Rectal smooth muscle tissue (tissue), 1 donor: ENCODE measurements around the gene DVL2.

Source experiments
- H3K27ac ChIP-seq: one replicate; pipeline ENCODE4 v1.7.0; 2013; ENCODE audit warnings: low read depth, low read length, inconsistent platforms
- H3K27me3 ChIP-seq: one replicate; pipeline ENCODE4 v1.7.0; 2013; ENCODE audit warnings: low read length; ENCODE audit not compliant: control insufficient read depth, insufficient read depth
- H3K36me3 ChIP-seq: one replicate; pipeline ENCODE4 v1.7.0; 2013; ENCODE audit warnings: low read length; ENCODE audit not compliant: control insufficient read depth, insufficient read depth
- H3K4me1 ChIP-seq: one replicate; pipeline ENCODE4 v1.7.0; 2013; ENCODE audit warnings: low read length; ENCODE audit not compliant: control insufficient read depth, insufficient read depth
- H3K4me3 ChIP-seq: one replicate; pipeline ENCODE4 v1.7.0; 2013; ENCODE audit warnings: low read length
- H3K9ac ChIP-seq: one replicate; pipeline ENCODE4 v1.7.0; 2013; ENCODE audit warnings: low read length

The DVL2 gene

GRCh38 chr17:7219229-7219811 is 15.0 kb downstream of the DVL2 start:
- H3K9ac ChIP-seq: peak overlapping the region; percentile 57
- H3K4me1 ChIP-seq: peaks cover 23% of the 10 kb centered on the region
- peak overlapping the region; percentile 93 for H3K27ac ChIP-seq
- H3K4me3 ChIP-seq: peak overlapping the region; percentile 93
- H3K36me3 ChIP-seq: peaks cover 24% of the 10 kb centered on the region
- H3K27me3 ChIP-seq: no peaks in the 10 kb centered on the region

GRCh38 chr17:7218758-7219157 is 15.6 kb downstream of the DVL2 start:
- Histone ChIP-seq H3K9ac (no peak overlapping the region), H3K27me3 (peaks cover 3% of the 10 kb centered on the region), H3K4me1 (peaks cover 28% of the 10 kb centered on the region), H3K36me3 (peaks cover 19% of the 10 kb centered on the region), H3K27ac (peak overlapping the region; percentile 93), H3K4me3 (no peak overlapping the region)

- Histone ChIP-seq H3K4me3 (peak overlapping the region; percentile 56), H3K9ac (no peak overlapping the region), H3K27ac (peak overlapping the region; percentile 77), H3K27me3 (peaks cover 3% of the 10 kb centered on the region), H3K36me3 (peaks cover 13% of the 10 kb centered on the region), H3K4me1 (peaks cover 30% of the 10 kb centered on the region)
Measured at GRCh38 chr17:7218166-7218565, 16.2 kb downstream of the DVL2 start.

DNA sequence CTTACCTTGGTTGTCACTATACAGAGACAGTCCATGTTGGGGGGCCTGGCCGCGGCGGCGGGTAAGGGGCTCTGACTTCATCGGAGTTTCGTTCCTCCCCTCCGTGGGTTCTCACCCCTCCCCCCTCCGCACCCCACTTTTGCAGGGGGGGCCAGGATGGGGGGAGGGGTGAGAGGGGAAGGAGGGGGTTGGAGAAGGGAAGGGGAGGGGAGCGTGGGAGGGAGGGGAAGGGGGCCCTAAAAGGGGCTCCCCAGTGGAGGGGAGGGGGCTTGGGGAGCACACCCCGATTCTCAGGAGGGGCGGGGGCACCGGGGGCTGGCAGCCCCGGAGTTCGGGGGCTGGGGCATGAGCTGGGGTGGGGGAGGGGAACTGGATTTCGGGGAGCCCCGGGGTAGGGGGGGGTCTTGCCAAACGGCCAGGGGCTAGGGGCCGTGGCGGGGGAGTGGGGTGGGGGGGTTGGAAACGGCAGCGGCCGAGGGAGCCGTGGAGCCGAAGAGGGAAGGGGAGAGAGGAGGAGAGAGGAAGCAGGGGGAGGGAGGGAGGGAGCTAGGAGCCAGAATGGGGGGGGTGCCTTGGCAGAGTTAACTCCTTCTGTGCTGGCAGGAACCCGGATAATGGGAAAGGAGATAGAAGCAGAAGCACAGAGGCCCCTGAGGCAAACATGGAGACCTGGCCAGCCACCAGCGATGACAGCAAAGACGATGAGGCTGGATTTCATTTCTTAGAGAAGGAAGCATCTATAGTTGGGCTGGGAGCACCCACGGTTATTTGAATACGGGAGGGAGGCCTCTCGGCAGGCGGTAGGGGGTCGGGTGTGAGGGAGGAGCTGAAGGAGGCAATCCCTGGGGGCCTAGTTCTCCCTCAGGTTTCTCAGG is 17.0 kb downstream of the DVL2 start:
- Histone ChIP-seq H3K36me3 (peaks cover 5% of the 10 kb centered on the region), H3K9ac (no peak overlapping the region), H3K27me3 (peaks cover 3% of the 10 kb centered on the region), H3K27ac (peak overlapping the region; percentile 77), H3K4me1 (peaks cover 30% of the 10 kb centered on the region), H3K4me3 (peak overlapping the region; percentile 56)

DNA sequence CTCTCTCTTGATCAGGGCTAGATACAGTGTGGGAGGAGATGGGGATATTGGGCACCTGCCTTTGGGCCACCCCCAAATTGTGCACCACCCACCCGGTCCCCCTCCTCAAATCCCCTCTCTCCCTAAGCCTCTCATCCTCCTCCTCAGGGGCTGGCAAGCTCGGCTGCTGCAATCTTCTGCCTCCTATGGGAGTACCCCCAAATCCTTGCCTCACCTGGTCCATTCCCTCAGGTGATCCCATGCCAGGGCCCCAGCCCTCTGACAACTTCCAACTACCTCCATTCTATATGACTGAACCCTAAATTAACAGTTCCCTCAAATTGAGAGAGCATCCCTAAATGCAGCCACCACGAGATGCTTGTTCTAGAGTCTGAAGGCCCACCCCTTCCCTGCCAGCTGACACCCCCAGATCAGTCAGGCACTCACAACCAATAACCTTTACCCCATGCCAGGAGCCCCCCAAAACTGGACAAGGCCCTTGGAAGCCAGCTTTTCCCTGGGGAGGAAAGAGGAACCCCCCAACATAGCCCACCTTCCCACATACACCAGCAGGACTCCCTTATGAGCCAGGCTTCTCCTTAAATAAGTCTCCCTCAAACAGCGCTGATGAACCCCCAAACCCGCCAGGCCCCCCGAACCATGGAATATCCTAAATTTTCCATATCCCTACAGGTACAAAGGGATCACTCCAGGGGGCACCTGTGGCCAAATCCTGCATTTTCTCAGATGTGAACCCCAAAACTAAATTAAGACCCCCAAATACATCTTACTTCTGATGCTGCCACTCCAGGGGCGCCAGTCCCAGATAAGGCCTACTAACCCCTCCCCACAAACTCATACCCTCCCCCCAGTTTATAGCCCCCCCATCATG is 17.8 kb downstream of the DVL2 start:
- peak overlapping the region; percentile 32 for H3K4me3 ChIP-seq
- peaks cover 3% of the 10 kb centered on the region for H3K27me3 ChIP-seq
- H3K36me3 ChIP-seq: no peaks in the 10 kb centered on the region
- peaks cover 35% of the 10 kb centered on the region for H3K4me1 ChIP-seq
- no peak overlapping the region for H3K9ac ChIP-seq
- peak overlapping the region; percentile 29 for H3K27ac ChIP-seq

DNA sequence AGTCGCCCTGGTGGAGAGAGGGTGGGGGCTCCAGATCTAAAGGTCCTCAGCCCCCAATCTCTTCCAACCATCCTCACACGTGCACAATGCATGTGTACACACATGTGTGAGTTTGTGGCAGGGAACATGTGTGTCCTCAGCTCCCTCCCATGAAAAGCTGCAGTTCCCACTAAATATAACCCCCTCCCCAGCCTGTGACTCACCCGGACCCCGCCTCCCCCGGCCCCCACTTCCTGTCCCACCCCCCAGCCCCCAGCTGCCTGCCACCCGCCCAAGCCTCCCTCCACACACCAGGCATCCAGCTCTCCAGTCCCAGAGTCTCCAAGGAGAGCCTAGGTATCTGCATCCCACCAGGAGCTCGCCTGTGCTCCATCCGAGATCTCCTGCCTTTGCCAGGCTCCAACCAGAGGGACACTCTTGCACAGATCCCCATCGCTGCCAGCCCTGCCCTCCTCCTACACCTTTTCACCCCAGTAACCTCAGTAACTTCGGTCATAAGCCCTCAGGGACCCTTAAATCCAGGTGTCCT is 18.6 kb downstream of the DVL2 start:
- peaks cover 30% of the 10 kb centered on the region for H3K4me1 ChIP-seq
- H3K4me3 ChIP-seq: peak overlapping the region; percentile 40
- H3K27me3 ChIP-seq: peaks cover 3% of the 10 kb centered on the region
- H3K27ac ChIP-seq: peak overlapping the region; percentile 87
- H3K9ac ChIP-seq: no peak overlapping the region
- H3K36me3 ChIP-seq: no peaks in the 10 kb centered on the region

GRCh38 chr17:7215136-7215638 is 19.1 kb downstream of the DVL2 start:
- Histone ChIP-seq H3K27ac (peak overlapping the region; percentile 87), H3K4me3 (peak overlapping the region; percentile 67), H3K36me3 (no peaks in the 10 kb centered on the region), H3K9ac (no peak overlapping the region), H3K4me1 (peaks cover 25% of the 10 kb centered on the region), H3K27me3 (peaks cover 3% of the 10 kb centered on the region)

DNA sequence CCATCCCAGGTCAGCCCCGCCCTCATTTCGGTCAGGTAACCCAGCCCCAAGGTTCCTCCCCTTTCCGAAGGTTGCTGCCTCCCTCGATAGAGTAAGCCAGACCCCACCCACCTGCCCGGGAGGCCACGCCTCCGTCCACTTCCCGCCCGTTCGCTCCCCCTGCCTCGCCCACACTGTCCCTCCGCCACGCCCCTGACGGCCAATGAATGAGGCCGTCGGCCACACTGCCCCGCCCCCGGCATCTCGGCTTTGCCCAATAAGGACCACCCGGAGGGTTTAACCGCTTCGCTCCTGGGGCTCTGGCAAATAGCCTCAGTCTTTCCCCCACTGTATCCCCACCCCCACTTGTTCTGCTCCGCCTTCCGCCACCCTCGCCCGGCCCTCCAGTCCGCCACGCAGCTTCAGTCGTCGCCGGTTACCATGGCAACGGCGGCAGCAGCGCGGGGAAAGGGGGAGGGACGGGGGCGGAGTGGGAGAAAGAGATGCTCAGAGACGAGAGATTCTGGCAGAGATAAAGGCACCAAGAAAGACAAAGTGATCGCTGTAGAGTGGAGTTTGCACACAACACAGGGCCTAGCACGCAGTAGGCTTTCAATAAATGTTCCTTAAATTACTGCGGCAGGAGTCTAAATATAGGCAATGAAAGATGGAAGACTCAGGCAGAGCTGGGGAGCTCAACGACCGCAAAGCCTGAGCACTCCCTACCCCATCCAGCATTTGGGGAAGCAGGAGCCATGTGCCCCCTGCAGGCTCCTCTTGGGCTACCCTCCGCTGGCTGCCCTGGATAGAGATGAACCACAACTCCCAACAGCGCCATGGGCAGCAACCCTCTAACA is 19.8 kb downstream of the DVL2 start:
- no peaks in the 10 kb centered on the region for H3K36me3 ChIP-seq
- peak overlapping the region; percentile 67 for H3K4me3 ChIP-seq
- H3K27ac ChIP-seq: peak overlapping the region; percentile 87
- H3K9ac ChIP-seq: no peak overlapping the region
- peaks cover 24% of the 10 kb centered on the region for H3K4me1 ChIP-seq
- peaks cover 3% of the 10 kb centered on the region for H3K27me3 ChIP-seq

- Histone ChIP-seq H3K4me3 (peak overlapping the region; percentile 67), H3K9ac (no peak overlapping the region), H3K27ac (peak overlapping the region; percentile 87), H3K36me3 (no peaks in the 10 kb centered on the region), H3K4me1 (peaks cover 21% of the 10 kb centered on the region), H3K27me3 (peaks cover 3% of the 10 kb centered on the region)
Measured at GRCh38 chr17:7213895-7214299, 20.4 kb downstream of the DVL2 start.

DNA sequence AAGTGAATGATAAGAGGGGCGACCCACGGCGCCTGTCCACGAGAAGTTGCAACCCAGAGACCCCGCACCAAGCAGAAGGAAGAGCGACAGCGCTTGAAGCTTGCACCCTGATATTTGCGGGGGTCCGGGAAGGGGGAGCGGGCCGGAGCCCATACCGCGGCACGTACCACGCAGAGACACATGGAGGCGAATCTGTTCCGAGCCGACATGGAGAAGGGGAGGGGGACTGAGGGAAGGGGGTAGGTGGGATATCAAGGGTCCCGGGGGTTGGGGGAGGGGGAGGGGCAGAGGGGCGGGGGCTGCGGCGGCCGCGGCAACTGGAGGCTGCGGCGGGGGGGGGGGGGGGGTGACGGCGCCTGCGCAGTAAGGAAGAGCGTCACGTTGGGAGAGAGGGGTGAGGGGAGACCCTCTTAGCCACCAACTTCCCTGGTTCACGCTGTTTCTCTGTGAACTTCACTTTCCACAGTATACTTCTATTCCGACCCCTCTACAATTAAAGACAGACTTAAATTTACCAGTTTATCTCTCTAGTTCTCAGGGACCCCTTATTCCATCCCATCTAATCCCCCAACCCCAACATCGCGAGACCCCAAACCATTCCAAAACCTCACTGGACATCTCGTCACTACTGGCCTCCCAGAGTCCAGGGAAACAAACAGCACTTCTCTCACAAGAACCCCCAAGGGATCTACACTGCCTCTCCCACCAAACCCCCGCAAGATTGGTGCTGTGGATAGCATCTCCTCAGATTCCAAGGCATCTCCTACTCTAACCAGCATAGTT is 22.6 kb downstream of the DVL2 start:
- Histone ChIP-seq H3K4me3 (no peak overlapping the region), H3K4me1 (peaks cover 17% of the 10 kb centered on the region), H3K9ac (no peak overlapping the region), H3K27me3 (peaks cover 3% of the 10 kb centered on the region), H3K27ac (no peak overlapping the region), H3K36me3 (no peaks in the 10 kb centered on the region)
